ENCODE measurements around the gene CFAP47. TPM values are rescaled to one million over a fixed set of nuclear protein-coding genes. Genes with fewer than 3 reads are reported as not detected.
"Not testable (repeated sequence)": the region's sequence is repeated elsewhere in the genome, so short reads cannot be mapped to it uniquely, and the experiment has no call there.

Gene CFAP47
- total and polyA plus RNA-seq, 2 of the 8 experiments (the other 6 are each of a cell fraction or from before 2014, with no cell fraction given), result 0.04 TPM; not detected in 1

- TF ChIP-seq MAX (IDR thresholded peaks at IDR 0.05) (peak; percentile 48), POU5F1 (IDR thresholded peaks at IDR 0.05; ENCODE audit: low read depth, low read length) (no peak), E2F6 (IDR thresholded peaks at IDR 0.05) (0 out of 2 replicates have a peak, but pooled peaks have one; percentile 34)
Observed at GRCh38 chrX:35890699-35891098, 28.8 kb upstream of the CFAP47 start (continued).

GRCh38 chrX:35986816-35987215, 67.3 kb downstream of the CFAP47 start:
- H3K23ac ChIP-seq (ENCODE audit: insufficient read length); H3K4me1 ChIP-seq (replicated peaks in 1 of 4; ENCODE audit: control insufficient read depth in 3 of 4, insufficient read depth in 4 of 4, low read length in 3 of 4); H3K36me3 ChIP-seq (ENCODE audit: control insufficient read depth in 2 of 4, insufficient read depth in 4 of 4, low read length in 3 of 4); H3K27me3 ChIP-seq (replicated peaks in 1 of 4; ENCODE audit: control insufficient read depth in 3 of 4, extremely low read depth in 1 of 4, insufficient read depth in 3 of 4, low read length in 3 of 4); H3K4me3 ChIP-seq (ENCODE audit: extremely low read depth in 1 of 4, insufficient read depth in 2 of 4, low read depth in 3 of 4, low read length in 4 of 4); H3K9me3 ChIP-seq (ENCODE audit: insufficient read depth in 2 of 2, low read depth in 1 of 2, low read length in 1 of 2); H2BK120ac ChIP-seq (replicated peaks; ENCODE audit: low read depth, low read length); H4K20me1 ChIP-seq (replicated peaks in 1 of 2; ENCODE audit: control insufficient read depth in 1 of 2, insufficient read depth in 2 of 2, low read length in 2 of 2); H2AK5ac ChIP-seq (ENCODE audit: low read depth, low read length); H3K27ac ChIP-seq (ENCODE audit: low read depth, low read length); H4K91ac ChIP-seq (replicated peaks; ENCODE audit: insufficient read length, low read length); H3K79me1 ChIP-seq (ENCODE audit: low read depth, low read length); H2BK12ac ChIP-seq (ENCODE audit: low read depth, low read length); H3K56ac ChIP-seq (replicated peaks; ENCODE audit: insufficient read length, low read depth, low read length); POLR2A ChIA-PET (ENCODE audit: partially characterized antibody); H2BK5ac ChIP-seq (ENCODE audit: low read depth, low read length); H3K14ac ChIP-seq (ENCODE audit: insufficient read length); H3K4me2 ChIP-seq (ENCODE audit: insufficient read depth in 1 of 2, low read depth in 2 of 2, low read length in 2 of 2); H4K5ac ChIP-seq (ENCODE audit: insufficient read length, low read depth, low read length); H3K9ac ChIP-seq (replicated peaks in 1 of 4; ENCODE audit: extremely low read depth in 1 of 4, low read depth in 3 of 4, low read length in 3 of 4); FAIRE-seq; H2AFZ ChIP-seq (ENCODE audit: low read length); H3K18ac ChIP-seq (ENCODE audit: extremely low read depth, low read length); H3K4ac ChIP-seq (replicated peaks; ENCODE audit: insufficient read length, low read depth, low read length); H2BK15ac ChIP-seq (ENCODE audit: low read length); H4K8ac ChIP-seq (ENCODE audit: extremely low read depth, insufficient read depth, low read length); H3K23me2 ChIP-seq (ENCODE audit: low read depth, low read length); H3K79me2 ChIP-seq (ENCODE audit: control insufficient read depth in 1 of 2, insufficient read depth in 2 of 2, low read length in 2 of 2); H2BK20ac ChIP-seq (ENCODE audit: low read length); DNase-seq (ENCODE audit: low read depth in 1 of 2, low spot score in 2 of 2): not testable (repeated sequence)
- WGBS, 2 experiments (ENCODE audit: extremely low coverage in 1 of 2, insufficient coverage in 1 of 2, insufficient read length in 1 of 2, insufficient replicate concordance in 2 of 2, low coverage in 1 of 2, low lambda C conversion rate in 2 of 2, missing lambda C conversion rate in 1 of 2), result 84% methylated on average over 4 of the region's 6 CpGs; no CpG with 5 or more reads in 1 of the 2 experiments
- CTCF ChIA-PET (ENCODE audit: partially characterized antibody), result interaction anchor here (1.8 kb wide), 1 partner anchor 8 kb away, joined by 4 read pairs; no protein-coding TSS in a partner anchor

Data from H1 (cell line).